ENCODE results near the gene RASGEF1C.

Gene RASGEF1C

GRCh38 chr5:180169248-180170105, 39.5 kb downstream of the RASGEF1C start:
- H3K36me3 ChIP-seq (ENCODE audit: control insufficient read depth, insufficient read depth, low read length), result no peaks in the 10 kb centered on the region
- no peak overlapping the region for H3K4me3 ChIP-seq (ENCODE audit: low read depth, low read length)
- no peak overlapping the region for H3K9ac ChIP-seq (ENCODE audit: low read length)
- H3K4me1 ChIP-seq (ENCODE audit: control insufficient read depth, insufficient read depth, low read length), result peaks cover 21% of the 10 kb centered on the region
- H3K27me3 ChIP-seq (ENCODE audit: control insufficient read depth, insufficient read depth, low read length), result no peaks in the 10 kb centered on the region
- H3K9me3 ChIP-seq (ENCODE audit: control insufficient read depth, insufficient read depth, low read depth, low read length), result no peaks in the 10 kb centered on the region
- H3K27ac ChIP-seq (ENCODE audit: low read depth, low read length), result no peak overlapping the region

- Histone ChIP-seq H3K4me3 (ENCODE audit: low read depth, low read length) (no peak overlapping the region), H3K36me3 (ENCODE audit: control insufficient read depth, insufficient read depth, low read length) (no peaks in the 10 kb centered on the region), H3K4me1 (ENCODE audit: control insufficient read depth, insufficient read depth, low read length) (peaks cover 21% of the 10 kb centered on the region), H3K9ac (ENCODE audit: low read length) (no peak overlapping the region), H3K9me3 (ENCODE audit: control insufficient read depth, insufficient read depth, low read depth, low read length) (no peaks in the 10 kb centered on the region), H3K27ac (ENCODE audit: low read depth, low read length) (no peak overlapping the region), H3K27me3 (ENCODE audit: control insufficient read depth, insufficient read depth, low read length) (no peaks in the 10 kb centered on the region)
These were observed 40.3 kb downstream of the RASGEF1C start for GRCh38 chr5:180168758-180169157.

- Histone ChIP-seq H3K9ac (ENCODE audit: low read length) (no peak overlapping the region), H3K27ac (ENCODE audit: low read depth, low read length) (no peak overlapping the region), H3K27me3 (ENCODE audit: control insufficient read depth, insufficient read depth, low read length) (no peaks in the 10 kb centered on the region), H3K4me3 (ENCODE audit: low read depth, low read length) (no peak overlapping the region), H3K9me3 (ENCODE audit: control insufficient read depth, insufficient read depth, low read depth, low read length) (no peaks in the 10 kb centered on the region), H3K4me1 (ENCODE audit: control insufficient read depth, insufficient read depth, low read length) (peaks cover 21% of the 10 kb centered on the region), H3K36me3 (ENCODE audit: control insufficient read depth, insufficient read depth, low read length) (no peaks in the 10 kb centered on the region)
These were observed 42.8 kb downstream of the RASGEF1C start for GRCh38 chr5:180166176-180166575.

- Histone ChIP-seq H3K4me1 (ENCODE audit: control insufficient read depth, insufficient read depth, low read length) (no peaks in the 10 kb centered on the region), H3K27me3 (ENCODE audit: control insufficient read depth, insufficient read depth, low read length) (no peaks in the 10 kb centered on the region), H3K36me3 (ENCODE audit: control insufficient read depth, insufficient read depth, low read length) (no peaks in the 10 kb centered on the region), H3K27ac (ENCODE audit: low read depth, low read length) (no peak overlapping the region), H3K9me3 (ENCODE audit: control insufficient read depth, insufficient read depth, low read depth, low read length) (no peaks in the 10 kb centered on the region), H3K9ac (ENCODE audit: low read length) (no peak overlapping the region), H3K4me3 (ENCODE audit: low read depth, low read length) (no peak overlapping the region)
These were observed 46.7 kb downstream of the RASGEF1C start for GRCh38 chr5:180162304-180162661.

GRCh38 chr5:180161420-180162303, 47.3 kb downstream of the RASGEF1C start:
- no peak overlapping the region for H3K4me3 ChIP-seq (ENCODE audit: low read depth, low read length)
- H3K27me3 ChIP-seq (ENCODE audit: control insufficient read depth, insufficient read depth, low read length), result no peaks in the 10 kb centered on the region
- no peak overlapping the region for H3K27ac ChIP-seq (ENCODE audit: low read depth, low read length)
- no peaks in the 10 kb centered on the region for H3K9me3 ChIP-seq (ENCODE audit: control insufficient read depth, insufficient read depth, low read depth, low read length)
- no peaks in the 10 kb centered on the region for H3K36me3 ChIP-seq (ENCODE audit: control insufficient read depth, insufficient read depth, low read length)
- no peaks in the 10 kb centered on the region for H3K4me1 ChIP-seq (ENCODE audit: control insufficient read depth, insufficient read depth, low read length)
- H3K9ac ChIP-seq (ENCODE audit: low read length), result no peak overlapping the region

GRCh38 chr5:180160789-180161188, 48.2 kb downstream of the RASGEF1C start:
- no peak overlapping the region for H3K27ac ChIP-seq (ENCODE audit: low read depth, low read length)
- no peak overlapping the region for H3K4me3 ChIP-seq (ENCODE audit: low read depth, low read length)
- no peak overlapping the region for H3K9ac ChIP-seq (ENCODE audit: low read length)
- H3K27me3 ChIP-seq (ENCODE audit: control insufficient read depth, insufficient read depth, low read length), result no peaks in the 10 kb centered on the region
- H3K4me1 ChIP-seq (ENCODE audit: control insufficient read depth, insufficient read depth, low read length), result no peaks in the 10 kb centered on the region
- no peaks in the 10 kb centered on the region for H3K9me3 ChIP-seq (ENCODE audit: control insufficient read depth, insufficient read depth, low read depth, low read length)
- H3K36me3 ChIP-seq (ENCODE audit: control insufficient read depth, insufficient read depth, low read length), result no peaks in the 10 kb centered on the region

- Histone ChIP-seq H3K9ac (ENCODE audit: low read length) (no peak overlapping the region), H3K4me1 (ENCODE audit: control insufficient read depth, insufficient read depth, low read length) (no peaks in the 10 kb centered on the region), H3K4me3 (ENCODE audit: low read depth, low read length) (no peak overlapping the region), H3K27me3 (ENCODE audit: control insufficient read depth, insufficient read depth, low read length) (no peaks in the 10 kb centered on the region), H3K27ac (ENCODE audit: low read depth, low read length) (no peak overlapping the region), H3K9me3 (ENCODE audit: control insufficient read depth, insufficient read depth, low read depth, low read length) (no peaks in the 10 kb centered on the region), H3K36me3 (ENCODE audit: control insufficient read depth, insufficient read depth, low read length) (no peaks in the 10 kb centered on the region)
These were observed 48.8 kb downstream of the RASGEF1C start for GRCh38 chr5:180160215-180160614.

GRCh38 chr5:180159756-180160155, 49.3 kb downstream of the RASGEF1C start:
- H3K4me1 ChIP-seq (ENCODE audit: control insufficient read depth, insufficient read depth, low read length), result no peaks in the 10 kb centered on the region
- H3K9ac ChIP-seq (ENCODE audit: low read length), result no peak overlapping the region
- no peaks in the 10 kb centered on the region for H3K36me3 ChIP-seq (ENCODE audit: control insufficient read depth, insufficient read depth, low read length)
- no peaks in the 10 kb centered on the region for H3K27me3 ChIP-seq (ENCODE audit: control insufficient read depth, insufficient read depth, low read length)
- H3K4me3 ChIP-seq (ENCODE audit: low read depth, low read length), result no peak overlapping the region
- no peaks in the 10 kb centered on the region for H3K9me3 ChIP-seq (ENCODE audit: control insufficient read depth, insufficient read depth, low read depth, low read length)
- H3K27ac ChIP-seq (ENCODE audit: low read depth, low read length), result no peak overlapping the region

- no peaks in the 10 kb centered on the region for H3K27me3 ChIP-seq (ENCODE audit: control insufficient read depth, insufficient read depth, low read length)
- no peaks in the 10 kb centered on the region for H3K36me3 ChIP-seq (ENCODE audit: control insufficient read depth, insufficient read depth, low read length)
- H3K9me3 ChIP-seq (ENCODE audit: control insufficient read depth, insufficient read depth, low read depth, low read length), result no peaks in the 10 kb centered on the region
- no peak overlapping the region for H3K9ac ChIP-seq (ENCODE audit: low read length)
- no peak overlapping the region for H3K27ac ChIP-seq (ENCODE audit: low read depth, low read length)
- H3K4me1 ChIP-seq (ENCODE audit: control insufficient read depth, insufficient read depth, low read length), result no peaks in the 10 kb centered on the region
- H3K4me3 ChIP-seq (ENCODE audit: low read depth, low read length), result no peak overlapping the region
These were observed 51.1 kb downstream of the RASGEF1C start for GRCh38 chr5:180157866-180158265.

GRCh38 chr5:180156141-180156540, 52.9 kb downstream of the RASGEF1C start:
- no peak overlapping the region for H3K27ac ChIP-seq (ENCODE audit: low read depth, low read length)
- no peak overlapping the region for H3K4me3 ChIP-seq (ENCODE audit: low read depth, low read length)
- no peak overlapping the region for H3K9ac ChIP-seq (ENCODE audit: low read length)
- H3K4me1 ChIP-seq (ENCODE audit: control insufficient read depth, insufficient read depth, low read length), result no peaks in the 10 kb centered on the region
- no peaks in the 10 kb centered on the region for H3K9me3 ChIP-seq (ENCODE audit: control insufficient read depth, insufficient read depth, low read depth, low read length)
- no peaks in the 10 kb centered on the region for H3K36me3 ChIP-seq (ENCODE audit: control insufficient read depth, insufficient read depth, low read length)
- H3K27me3 ChIP-seq (ENCODE audit: control insufficient read depth, insufficient read depth, low read length), result no peaks in the 10 kb centered on the region

GRCh38 chr5:180155365-180155926, 53.6 kb downstream of the RASGEF1C start:
- Histone ChIP-seq H3K9me3 (ENCODE audit: control insufficient read depth, insufficient read depth, low read depth, low read length) (no peaks in the 10 kb centered on the region), H3K27ac (ENCODE audit: low read depth, low read length) (no peak overlapping the region), H3K4me1 (ENCODE audit: control insufficient read depth, insufficient read depth, low read length) (no peaks in the 10 kb centered on the region), H3K4me3 (ENCODE audit: low read depth, low read length) (no peak overlapping the region), H3K9ac (ENCODE audit: low read length) (no peak overlapping the region), H3K27me3 (ENCODE audit: control insufficient read depth, insufficient read depth, low read length) (no peaks in the 10 kb centered on the region), H3K36me3 (ENCODE audit: control insufficient read depth, insufficient read depth, low read length) (no peaks in the 10 kb centered on the region)
